Body of pancreas (tissue), 4 donors: Measurements from ENCODE around the gene TMEM131L. TPM values are rescaled to one million over a fixed set of nuclear protein-coding genes. Genes with fewer than 3 reads are reported as not detected.
"Not testable (repeated sequence)": the region's sequence is repeated elsewhere in the genome, so short reads cannot be mapped to it uniquely, and the experiment has no call there.

Source experiments
- ATAC-seq: fragments of 150-250 bp; one replicate; pipeline ENCODE4 v1.9.1; 2016
- DNase-seq, 4 donors: peaks; one replicate each; pipeline ENCODE4 v3.0.0-alpha.2; 2019
- H3K27ac ChIP-seq, 4 donors: fragments of 200-600 bp; sonication (generic); 1 replicate in 3 of 4; 2 replicates in 1 of 4; pipeline versions ENCODE4 v1.5.1 to v1.6.1; 2016 to 2019; ENCODE audit warnings: mild to moderate bottlenecking in 1 of 4, mixed read lengths in 1 of 4, moderate library complexity in 1 of 4
- H3K27me3 ChIP-seq, 2 donors: fragments of 200-600 bp; sonication (generic); one replicate each; pipeline ENCODE4 v1.6.0; 2016; ENCODE audit warnings: mild to moderate bottlenecking in 1 of 2
- H3K36me3 ChIP-seq, 2 donors: fragments of 200-600 bp; sonication (generic); replicated peaks in 1 of 2; 2 replicates each; pipeline ENCODE4 v1.5.1; 2016; ENCODE audit warnings: low read depth in 2 of 2; ENCODE audit not compliant: insufficient read depth in 1 of 2
- H3K4me1 ChIP-seq: fragments of 200-600 bp; sonication (generic); one replicate; pipeline ENCODE4 v1.6.0; 2016
- H3K4me3 ChIP-seq, 2 donors: fragments of 200-600 bp; sonication (generic); 1 replicate in 1 of 2; 2 replicates in 1 of 2; pipeline ENCODE4 v1.5.1; 2016 to 2019
- H3K9me3 ChIP-seq, 3 donors: fragments of 200-600 bp; sonication (generic); 1 replicate in 2 of 3; 2 replicates in 1 of 3; pipeline ENCODE4 v1.5.1; 2016
- CTCF ChIP-seq, 7 experiments: fragments of 450-650 bp in 4 of 7; fragments of 200-600 bp in 3 of 7; sonication (generic) in 3 of 7; IDR thresholded peaks; one replicate each; pipeline ENCODE4 v1.5.1; 2016 to 2019; ENCODE audit warnings: antibody characterized with exemption in 7 of 7
- POLR2A ChIP-seq, 3 donors: fragments of 450-650 bp; IDR thresholded peaks; one replicate each; pipeline ENCODE4 v1.6.1; 2016; ENCODE audit warnings: antibody characterized with exemption in 3 of 3, mild to moderate bottlenecking in 2 of 3
- WGBS, 2 donors: methylation state at CpG; one replicate each; pipeline ENCODE4 v1.1.5; 2017; 5-methylcytosine and 5-hydroxymethylcytosine counted together
- intact Hi-C: fragments of 100-400 bp; cut with DNase I; formaldehyde crosslinking; loops from one replicate; pipeline ENCODE4 v1.15.1; 2023
- total RNA-seq, 2 donors: library from RNA; depleted of rRNA; stranded (reverse); fragments of >200 nt; gene quantifications; one replicate each; pipeline ENCODE4 v1.1.0, GENCODE V29; 2016

TMEM131L gene
- total RNA-seq, 2 donors from 2014 or later, result 47.1 to 63.6 TPM

- H3K9me3 ChIP-seq, result no peaks in the 10 kb centered on the region
- DNase-seq (no peak), ATAC-seq (no peak)
- H3K4me1 ChIP-seq, result no peaks in the 10 kb centered on the region
- no peak overlapping the region for H3K27ac ChIP-seq
- WGBS, 2 donors, result 77 to 78% methylated on average over 6 of the region's 6 CpGs
- TF ChIP-seq POLR2A (IDR thresholded peaks at IDR 0.05) (no peak), CTCF (IDR thresholded peaks at IDR 0.05) (no peak)
- no peaks in the 10 kb centered on the region for H3K27me3 ChIP-seq
- no peak overlapping the region for H3K4me3 ChIP-seq
- peaks cover 12 to 47% of the 10 kb centered on the region in 2 donors for H3K36me3 ChIP-seq
- intact Hi-C loops, result no loop called here
Measured at GRCh38 chr4:153595894-153596601, 129.9 kb downstream of the TMEM131L start.

- H3K4me3 ChIP-seq, result no peak overlapping the region
- no peak for ATAC-seq
- WGBS, 2 donors, result 87 to 93% methylated on average over 3 of the region's 3 CpGs
- H3K4me1 ChIP-seq, result no peaks in the 10 kb centered on the region
- peaks cover 0 to 3% (median 0%) of the 10 kb centered on the region in 3 donors for H3K9me3 ChIP-seq
- no peak overlapping the region for H3K27ac ChIP-seq
- H3K27me3 ChIP-seq, result no peaks in the 10 kb centered on the region
- TF ChIP-seq CTCF (IDR thresholded peaks at IDR 0.05) (no peak), POLR2A (IDR thresholded peaks at IDR 0.05) (no peak)
- intact Hi-C loops, result no loop called here
- no peak for DNase-seq
- H3K36me3 ChIP-seq, result peaks cover 25 to 38% of the 10 kb centered on the region in 2 donors
Measured at GRCh38 chr4:153602758-153603157, 136.6 kb downstream of the TMEM131L start.

GRCh38 chr4:153603258-153603657 lies 137.1 kb downstream of the TMEM131L start:
- Histone ChIP-seq H3K27ac (no peak overlapping the region), H3K27me3 (no peaks in the 10 kb centered on the region), H3K36me3 (peaks cover 25 to 36% of the 10 kb centered on the region in 2 donors), H3K9me3 (peaks cover 0 to 3% (median 0%) of the 10 kb centered on the region in 3 donors), H3K4me1 (no peaks in the 10 kb centered on the region), H3K4me3 (no peak overlapping the region)
- WGBS, 2 donors, result 87 to 93% methylated on average over 2 of the region's 2 CpGs
- intact Hi-C loops, result no loop called here
- TF ChIP-seq CTCF (IDR thresholded peaks at IDR 0.05), result no peak
- no peak for DNase-seq
- no peak for ATAC-seq

GRCh38 chr4:153603835-153604234 lies 137.7 kb downstream of the TMEM131L start:
- H3K4me1 ChIP-seq, result no peaks in the 10 kb centered on the region
- H3K27me3 ChIP-seq, result no peaks in the 10 kb centered on the region
- TF ChIP-seq CTCF (IDR thresholded peaks at IDR 0.05) (no peak), POLR2A (IDR thresholded peaks at IDR 0.05) (no peak)
- 61 to 75% methylated on average over 3 of the region's 3 CpGs for WGBS, 2 donors
- intact Hi-C loops, result no loop called here
- peaks cover 0 to 3% (median 0%) of the 10 kb centered on the region in 3 donors for H3K9me3 ChIP-seq
- H3K27ac ChIP-seq, result no peak overlapping the region
- no peak for DNase-seq
- ATAC-seq, result no peak
- H3K36me3 ChIP-seq, result peaks cover 24 to 33% of the 10 kb centered on the region in 2 donors
- no peak overlapping the region for H3K4me3 ChIP-seq

- not testable (repeated sequence) for ATAC-seq, H3K4me1 ChIP-seq
- WGBS, 2 donors, result 75 to 89% methylated on average over 2 of the region's 2 CpGs
Measured at GRCh38 chr4:153609070-153609469, 142.9 kb downstream of the TMEM131L start.

More at GRCh38 chr4:153609070-153609469, 142.9 kb downstream of the TMEM131L start:
- H3K36me3 ChIP-seq, result peaks cover 14 to 19% of the 10 kb centered on the region in 2 donors
- intact Hi-C loops, H3K9me3 ChIP-seq, H3K27ac ChIP-seq, H3K27me3 ChIP-seq, DNase-seq, H3K4me3 ChIP-seq: not testable (repeated sequence)
